ENCODE data around the gene AMMECR1.

- TF ChIP-seq CTCF (IDR thresholded peaks at IDR 0.05) (no peak), POLR2A (IDR thresholded peaks at IDR 0.05; ENCODE audit: low read depth) (no peak)
Measured at GRCh38 chrX:110331444-110332030, 13.7 kb upstream of the AMMECR1 start.
